ENCODE results near the gene TAF3.

TAF3 gene

GRCh38 chr10:8066124-8066523 lies 247.8 kb downstream of the TAF3 start:
- no peak overlapping the region for H3K4me3 ChIP-seq (ENCODE audit: low read length)
- no peak for DNase-seq (ENCODE audit: low read depth)
- no peak for TF ChIP-seq CTCF (conservative IDR thresholded peaks at IDR 0.05; ENCODE audit: low read depth, low read length)

Data from retinal pigment epithelial cell (primary cell).